IPS-11a (cell line): Measurements from ENCODE around the gene MIAT.
"Not testable (repeated sequence)": the region's sequence is repeated elsewhere in the genome, so short reads cannot be mapped to it uniquely, and the experiment has no call there.

ENCODE experiments used
- H3K4me3 ChIP-seq: one replicate; pipeline ENCODE4 v1.5.1; 2013; ENCODE audit warnings: low read depth, low read length, control low read depth

MIAT gene

DNA sequence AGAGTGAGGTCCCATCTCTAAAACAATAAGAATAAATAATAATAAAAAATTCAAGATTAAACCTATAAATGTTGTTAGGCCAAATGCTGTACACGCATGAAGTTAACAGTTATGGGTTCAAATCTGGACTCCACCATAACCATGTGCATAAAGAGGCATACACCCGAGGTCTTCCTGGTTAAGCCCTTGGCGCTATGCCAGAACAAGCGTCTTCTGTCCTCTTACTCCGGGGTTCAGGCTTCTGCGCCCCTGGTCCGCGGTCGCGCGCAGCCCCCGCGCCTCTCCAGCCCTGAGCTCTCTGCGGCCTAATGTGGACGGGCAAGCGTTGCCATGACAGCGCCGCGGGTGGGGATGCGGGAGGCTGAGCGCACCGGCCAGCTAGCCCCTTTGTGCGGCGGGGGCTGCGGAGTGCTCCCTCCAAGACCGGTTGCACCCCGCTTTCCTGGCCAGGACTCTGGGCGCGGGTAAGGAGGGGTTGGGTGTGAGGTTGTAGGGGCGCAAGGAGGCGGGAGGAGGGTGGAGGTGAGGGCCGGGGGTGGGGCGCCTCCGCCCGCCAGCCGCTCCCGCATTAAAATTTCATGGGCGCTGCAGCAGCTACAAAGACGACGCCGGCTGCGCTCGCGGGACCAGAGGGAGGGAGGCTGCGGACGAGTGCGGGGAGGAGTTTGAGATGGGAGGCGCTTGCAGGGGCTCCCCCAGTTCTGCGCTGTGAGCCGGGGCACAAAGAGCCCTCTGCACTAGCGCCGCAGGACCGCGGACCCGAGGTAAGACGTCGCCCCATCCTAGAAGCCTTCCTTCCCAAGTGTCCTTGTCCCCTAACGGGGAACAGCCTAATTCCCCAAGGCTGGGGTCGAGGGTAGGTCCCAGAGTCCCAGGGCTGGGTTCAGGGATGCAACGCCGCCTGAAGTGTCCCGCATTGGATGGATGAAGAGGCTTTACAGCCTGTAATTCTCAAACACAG, at the start of gene MIAT:
TSS of gene MIAT (plus strand) at position 698 of the 961 bp plus-strand sequence.
- H3K4me3 ChIP-seq, result peak within 1 kb of the TSS; percentile 78

DNA sequence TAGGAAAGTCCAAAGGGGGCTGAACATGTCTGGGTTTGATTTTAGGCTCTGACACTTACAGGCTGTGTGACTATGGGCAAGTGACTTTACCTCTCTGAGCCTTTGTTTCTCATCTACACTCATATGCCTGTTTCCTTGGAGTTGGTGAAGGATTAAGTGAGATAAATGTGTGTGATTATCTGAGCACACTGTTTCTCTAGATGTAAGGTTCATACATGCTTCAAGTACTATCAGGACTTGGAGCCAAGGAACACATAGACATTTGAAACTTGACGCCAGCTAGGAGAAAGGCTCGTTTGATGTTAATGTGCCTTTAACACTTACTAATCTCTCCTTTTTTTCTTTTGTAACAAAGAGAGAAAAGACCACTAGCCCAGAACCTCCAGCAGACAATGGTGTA, 49.3 kb upstream of the MIAT start:
- no peak overlapping the region for H3K4me3 ChIP-seq

DNA sequence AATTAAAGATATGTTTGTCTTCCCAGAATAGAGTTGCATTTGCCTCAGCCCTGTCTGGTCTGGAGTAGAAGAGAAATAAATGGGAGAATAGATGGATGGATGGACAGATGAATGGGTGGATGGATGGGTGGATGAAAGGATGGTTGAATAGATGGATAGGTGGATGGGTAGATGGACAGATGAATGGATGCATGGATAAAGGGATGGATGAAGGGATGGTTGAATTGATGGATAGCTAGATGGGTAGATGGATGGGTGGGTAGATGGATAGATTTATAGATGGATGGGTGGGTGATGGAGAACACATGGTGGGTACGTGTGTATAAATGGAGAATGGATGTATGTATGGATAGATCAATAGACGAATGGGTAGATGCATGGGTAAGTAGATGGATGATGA, 48.1 kb upstream of the MIAT start:
- no peak overlapping the region for H3K4me3 ChIP-seq

DNA sequence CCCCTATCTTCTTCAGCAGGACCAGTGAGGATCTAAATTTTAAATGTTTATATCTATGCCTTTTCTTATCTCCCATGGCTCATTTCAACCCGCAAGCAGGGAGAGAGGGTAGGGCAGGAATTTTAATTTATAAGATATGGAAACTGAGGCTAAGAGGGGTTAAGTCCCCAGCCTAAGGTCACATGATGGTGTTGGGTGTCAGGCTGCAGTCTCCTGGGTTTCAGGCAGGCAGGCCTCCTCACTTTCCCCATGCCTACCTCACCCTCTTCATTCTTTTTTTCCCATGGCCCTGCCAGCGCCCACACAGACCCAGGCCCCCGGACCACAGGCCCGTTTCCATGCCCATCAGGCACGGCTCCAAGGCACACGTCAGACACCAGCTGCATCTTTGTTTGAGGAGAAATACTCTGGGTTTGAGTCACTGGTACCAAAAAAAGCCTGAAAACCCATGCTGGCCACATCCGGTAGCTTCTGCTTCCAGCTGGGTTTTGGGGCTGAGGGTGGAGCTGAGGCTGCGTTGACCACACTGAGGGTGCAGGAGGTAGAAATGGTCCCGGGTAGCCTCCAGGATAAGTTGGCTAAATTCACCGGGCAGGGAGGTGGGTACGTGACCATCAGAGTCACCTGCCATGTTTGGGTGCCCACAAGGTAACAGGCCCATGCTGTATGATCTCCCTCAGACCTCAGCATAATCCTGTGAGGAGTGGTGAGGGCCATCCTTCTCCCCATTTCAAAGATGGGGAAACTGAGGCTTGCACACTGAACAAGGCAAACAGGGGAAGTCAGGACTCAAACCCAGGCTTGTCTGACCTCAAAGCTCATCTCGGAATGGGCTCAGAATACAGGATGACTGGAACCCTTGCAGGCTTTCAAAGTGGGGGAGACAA, 47.1 kb upstream of the MIAT start:
- no peak overlapping the region for H3K4me3 ChIP-seq

DNA sequence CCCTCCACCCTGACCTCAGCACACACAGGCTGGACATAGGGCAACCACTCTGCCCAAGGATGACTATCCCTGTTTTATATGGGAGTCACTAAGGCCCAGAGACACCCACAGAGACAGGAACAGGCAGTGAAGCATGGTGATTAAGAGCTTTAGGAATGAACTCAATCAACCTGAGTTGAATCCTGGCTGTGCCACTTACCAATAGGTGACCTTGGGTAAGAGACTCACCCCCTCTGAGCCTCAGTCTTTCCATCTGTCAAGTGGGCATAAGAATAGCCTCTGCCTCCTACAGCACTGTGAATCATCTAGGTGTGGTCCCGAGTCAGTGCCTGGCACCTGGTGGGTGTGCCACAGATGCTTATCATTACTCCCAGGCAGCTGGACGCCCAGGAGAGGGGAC, 46.4 kb upstream of the MIAT start:
- no peak overlapping the region for H3K4me3 ChIP-seq

DNA sequence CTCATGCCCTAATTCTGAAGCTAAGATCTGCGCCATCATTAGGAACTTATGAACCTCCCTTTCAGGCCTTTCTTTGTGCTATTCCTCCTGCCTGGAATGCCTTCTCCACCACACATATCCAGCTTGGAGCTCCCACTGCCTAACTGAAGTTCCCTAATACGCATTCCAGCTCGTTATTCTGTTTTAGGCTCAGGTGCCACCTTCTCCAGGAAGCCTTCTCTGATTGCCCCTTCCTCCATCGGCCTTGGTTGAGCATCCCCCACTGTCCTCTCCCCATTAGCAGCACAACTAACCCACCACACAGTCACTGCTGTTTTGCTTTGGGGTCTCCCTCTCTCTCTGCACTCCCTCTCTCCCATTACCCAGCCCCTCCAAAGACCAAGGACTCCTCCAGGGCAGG, 44.7 kb upstream of the MIAT start:
- H3K4me3 ChIP-seq, result no peak overlapping the region

DNA sequence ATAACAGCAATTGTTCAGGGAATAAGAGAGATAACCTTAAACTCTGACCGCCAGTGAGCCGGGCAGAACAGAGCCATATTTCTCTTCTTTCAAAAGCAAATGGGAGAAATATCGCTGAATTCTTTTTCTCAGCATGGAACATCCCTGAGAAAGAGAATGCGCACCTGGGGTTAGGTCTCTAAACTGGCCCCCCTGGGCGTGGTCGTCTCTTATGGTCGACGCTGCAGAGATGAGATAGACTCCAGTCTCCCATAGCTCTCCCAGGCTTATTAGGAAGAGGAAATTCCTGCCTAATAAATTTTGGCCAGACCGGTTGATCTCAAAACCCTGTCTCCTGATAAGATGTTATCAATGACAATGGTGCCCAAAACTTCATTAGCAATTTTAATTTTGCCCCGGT, 43.6 kb upstream of the MIAT start:
- H3K4me3 ChIP-seq, result not testable (repeated sequence)

DNA sequence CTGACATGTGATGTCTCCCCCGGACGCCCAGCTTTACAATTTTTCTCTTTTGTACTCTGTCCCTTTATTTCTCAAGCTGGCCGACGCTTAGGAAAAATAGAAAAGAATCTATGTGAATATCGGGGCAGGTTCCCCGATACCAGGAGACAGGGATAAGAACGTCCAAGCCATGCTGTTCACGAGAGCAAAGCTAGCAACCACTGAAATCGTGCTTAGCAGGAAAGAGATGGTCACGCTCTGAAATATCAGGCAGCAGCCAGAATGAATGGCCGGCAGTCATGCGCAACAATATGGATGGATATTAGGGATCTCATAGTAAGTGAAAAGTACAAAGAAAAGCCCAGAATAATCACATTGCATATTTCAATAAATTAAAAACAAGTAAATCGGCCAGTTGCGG, 43.1 kb upstream of the MIAT start:
- H3K4me3 ChIP-seq, result no peak overlapping the region

DNA sequence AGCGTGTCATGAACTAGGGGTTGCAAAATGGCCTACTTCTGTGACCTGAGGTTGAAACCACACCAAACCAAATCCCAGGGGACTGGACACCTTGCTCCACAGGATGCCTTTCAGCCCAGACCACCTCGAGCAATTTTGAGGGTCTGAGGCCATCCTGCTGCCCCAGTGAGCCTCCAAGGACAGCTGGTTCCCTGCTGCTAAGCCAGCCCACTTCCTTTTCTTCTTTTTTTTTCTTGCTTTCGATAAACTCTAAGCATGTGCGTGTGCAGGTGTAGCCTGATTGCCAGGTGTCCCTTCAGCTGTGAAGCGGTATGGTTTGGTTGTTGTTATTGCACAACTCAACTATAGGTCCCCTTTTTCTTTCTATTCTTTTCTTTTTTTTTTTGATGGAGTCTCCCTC, 42.2 kb upstream of the MIAT start:
- no peak overlapping the region for H3K4me3 ChIP-seq

DNA sequence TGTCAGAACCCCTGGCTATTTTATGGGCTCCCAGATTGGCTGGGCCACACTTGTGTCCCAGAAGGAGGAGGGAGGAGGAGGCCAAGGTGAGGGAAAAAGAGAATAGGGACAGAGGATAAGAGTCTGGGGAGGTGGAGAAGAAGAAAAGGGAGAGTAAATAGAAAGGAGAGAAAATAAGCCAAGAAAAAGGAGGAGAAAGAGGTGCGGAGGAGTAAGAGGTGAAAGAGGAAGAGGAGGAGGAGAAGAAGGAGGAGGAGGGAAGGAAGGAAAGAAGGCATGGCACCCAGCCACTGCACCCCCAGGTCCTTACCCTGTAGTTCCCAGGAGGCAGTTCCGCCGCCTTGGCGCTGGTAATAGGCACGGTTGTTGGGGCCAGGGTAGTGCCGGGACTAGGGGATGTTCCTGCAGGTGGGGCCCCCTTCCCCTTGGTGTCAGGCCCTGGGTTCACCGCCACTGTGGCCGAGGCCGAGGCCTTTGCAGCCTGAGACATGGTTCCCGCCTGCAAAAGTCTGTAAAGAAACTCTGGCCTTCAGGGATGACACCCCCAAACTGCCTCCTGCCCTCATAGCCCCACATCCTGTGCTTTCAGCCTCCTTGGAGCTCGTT, 41.5 kb upstream of the MIAT start:
- no peak overlapping the region for H3K4me3 ChIP-seq

DNA sequence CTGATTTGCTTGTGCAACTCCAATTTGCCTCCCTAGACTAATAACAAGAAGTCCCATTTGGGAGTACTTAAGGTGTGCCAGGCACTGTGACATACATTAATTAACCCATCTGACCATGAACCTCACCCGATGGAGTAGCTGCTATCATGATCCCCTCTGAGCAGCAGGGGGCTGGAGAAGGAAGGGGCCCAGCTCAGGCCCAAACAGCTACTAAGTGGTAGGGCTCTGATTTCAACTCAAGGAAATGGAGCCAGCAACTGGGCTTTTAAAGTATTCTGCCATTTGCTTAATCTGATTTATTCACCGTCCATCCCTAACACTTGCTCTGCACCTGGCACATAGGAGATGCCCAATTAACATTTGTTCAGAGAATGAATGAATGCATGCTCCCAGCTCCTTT, 40.7 kb upstream of the MIAT start:
- H3K4me3 ChIP-seq, result no peak overlapping the region

DNA sequence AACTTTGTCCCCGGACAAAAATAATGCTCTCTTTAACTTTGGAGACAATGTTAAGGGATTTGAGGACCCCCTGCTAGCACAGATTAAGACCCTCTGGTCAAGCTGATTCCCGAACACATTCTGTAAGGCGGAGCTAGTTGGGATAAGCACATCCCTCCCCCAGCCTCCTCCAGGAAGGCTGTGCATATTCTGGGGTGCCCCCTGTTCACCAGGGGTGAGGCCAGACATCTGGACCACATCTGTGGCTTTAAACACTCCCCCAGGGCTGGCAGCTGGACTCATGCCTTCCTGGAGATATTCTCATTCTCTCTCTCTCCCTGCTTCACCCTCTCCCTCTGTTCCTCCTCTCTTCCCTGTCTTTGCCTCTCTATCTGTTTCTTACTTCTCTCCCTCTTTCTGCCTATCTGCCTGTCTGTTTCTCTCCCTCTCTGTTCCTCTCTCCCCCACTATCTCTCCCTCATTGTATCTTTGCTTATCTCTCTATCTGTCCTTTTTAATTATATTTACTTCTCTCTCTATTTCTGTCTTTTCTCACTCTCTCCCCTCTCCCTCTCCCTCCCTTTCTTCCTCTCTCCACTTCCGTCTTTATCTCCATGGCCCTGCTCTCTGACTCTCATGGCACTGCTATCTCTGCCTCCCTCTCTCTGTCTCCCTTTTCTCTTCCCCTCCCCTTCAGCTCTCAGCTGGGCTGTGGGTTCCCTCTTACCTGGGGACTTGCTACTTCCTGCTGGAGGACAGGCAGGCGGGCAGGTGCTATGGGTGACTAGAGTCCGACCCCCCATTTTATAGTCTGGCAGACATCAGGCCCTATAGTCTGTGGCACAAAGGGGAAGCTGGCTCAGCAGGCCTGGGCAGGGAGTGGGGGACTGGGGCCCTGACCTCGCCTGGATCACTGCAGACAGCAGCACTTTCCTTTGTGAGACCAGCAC, 39.9 kb upstream of the MIAT start, which contains the start of gene CRYBB1:
TSS of gene CRYBB1 (minus strand) at position 757 of the 929 bp plus-strand sequence. CDS start 1,708 bp downstream, outside the sequence.
- H3K4me3 ChIP-seq, result no peak within 1 kb of the TSS

DNA sequence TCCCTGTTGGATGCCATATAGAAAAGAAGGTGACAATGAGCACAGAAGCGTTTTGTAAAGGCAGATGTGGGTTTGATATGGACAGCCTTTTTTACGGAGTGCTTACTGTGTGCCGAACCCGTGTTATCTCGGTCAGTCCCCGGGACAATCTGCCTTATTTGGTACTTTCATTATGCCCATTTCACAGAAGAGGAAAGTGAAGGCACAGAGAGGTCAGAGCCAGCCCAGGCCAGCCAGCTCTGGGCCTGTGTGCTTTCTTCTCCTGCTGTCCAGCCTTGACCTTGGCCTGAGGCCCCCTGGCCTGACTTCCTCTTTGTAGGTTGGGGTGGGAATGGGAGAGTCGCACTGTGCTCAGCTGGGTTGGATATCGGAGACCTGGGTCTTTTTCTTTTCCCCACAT, 38.9 kb upstream of the MIAT start:
- H3K4me3 ChIP-seq, result no peak overlapping the region

DNA sequence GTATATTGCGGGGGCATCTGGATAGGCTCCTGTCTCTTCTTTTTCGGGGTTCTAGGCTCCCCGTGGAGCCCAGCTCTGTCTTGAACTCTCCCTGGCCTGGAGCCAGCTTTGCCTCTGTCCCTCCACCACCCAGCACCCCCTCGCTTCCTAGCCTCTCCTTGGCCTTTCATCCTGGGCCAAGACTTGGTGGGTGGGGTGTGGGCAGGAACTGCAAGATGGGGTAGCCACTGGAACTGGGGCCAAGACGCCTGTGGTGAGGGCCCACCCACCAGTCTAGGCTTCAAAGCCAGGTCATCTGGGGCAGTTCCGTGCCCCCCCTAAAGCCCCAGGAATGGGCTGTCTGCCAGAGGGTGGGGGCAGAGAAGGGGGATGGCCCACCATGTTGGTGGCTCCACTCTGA, 37.9 kb upstream of the MIAT start:
- H3K4me3 ChIP-seq, result no peak overlapping the region

DNA sequence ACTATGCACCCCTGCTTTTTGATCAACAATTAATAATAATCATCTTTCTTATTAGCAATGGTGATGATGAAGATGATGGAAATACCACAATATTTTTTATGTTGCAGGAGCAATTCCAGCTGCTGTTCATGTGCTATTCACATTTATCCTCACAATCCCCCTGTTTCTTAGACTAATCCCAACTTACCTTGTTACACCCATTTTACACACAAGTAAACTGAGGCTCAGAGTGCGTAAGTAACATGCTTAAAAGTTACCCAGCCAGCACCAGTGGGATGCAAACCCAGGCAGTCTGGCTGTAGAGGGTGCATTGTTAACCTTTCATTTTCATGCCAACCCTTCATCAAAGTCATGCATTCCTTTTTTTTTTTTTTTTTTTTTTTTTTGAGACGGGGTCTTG, 37.2 kb upstream of the MIAT start:
- H3K4me3 ChIP-seq, result no peak overlapping the region

DNA sequence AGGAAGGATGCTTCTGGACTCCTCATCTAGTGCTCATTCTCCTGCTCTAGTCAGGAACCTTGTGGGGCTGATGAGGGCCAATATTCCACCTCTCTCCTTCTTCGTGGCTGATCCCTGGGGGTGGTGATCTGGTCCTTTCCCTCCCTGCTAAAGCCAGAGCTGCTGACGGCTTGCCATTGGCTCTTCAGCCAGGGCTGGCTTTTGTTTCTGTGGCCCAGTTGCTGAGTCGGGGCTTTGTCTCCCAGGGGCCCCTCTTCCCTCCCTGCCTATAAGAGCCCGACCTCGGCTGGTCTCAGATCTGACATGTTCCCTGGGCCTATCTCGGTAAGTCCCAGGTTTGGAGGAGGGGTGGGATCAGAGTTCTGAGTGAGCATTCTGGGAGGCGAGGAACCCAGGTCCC, 35.7 kb upstream of the MIAT start, which contains the start of gene CRYBA4:
TSS of gene CRYBA4 (plus strand) at position 301 of the 400 bp plus-strand sequence. CDS start 634 bp downstream, outside the sequence.
- H3K4me3 ChIP-seq, result no peak within 1 kb of the TSS

DNA sequence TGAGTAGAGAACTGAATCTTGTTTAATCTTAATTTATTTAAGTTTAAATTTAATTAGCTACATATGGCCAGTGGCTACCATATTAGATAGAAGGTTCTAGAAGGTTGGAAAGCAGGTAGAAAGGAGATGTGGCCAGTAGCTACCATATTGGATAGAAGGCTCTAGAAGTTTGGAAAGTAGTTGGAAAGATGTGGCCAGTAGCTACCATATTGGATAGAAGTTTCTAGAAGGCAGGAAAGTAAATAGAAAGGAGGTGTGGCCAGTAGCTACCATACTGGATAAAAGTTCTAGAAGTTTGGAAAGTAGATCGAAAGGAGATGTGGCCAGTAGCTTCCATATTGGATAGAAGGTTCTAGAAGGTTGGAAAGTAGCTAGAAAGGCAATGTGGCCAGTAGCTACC, 33.4 kb upstream of the MIAT start:
- no peak overlapping the region for H3K4me3 ChIP-seq

DNA sequence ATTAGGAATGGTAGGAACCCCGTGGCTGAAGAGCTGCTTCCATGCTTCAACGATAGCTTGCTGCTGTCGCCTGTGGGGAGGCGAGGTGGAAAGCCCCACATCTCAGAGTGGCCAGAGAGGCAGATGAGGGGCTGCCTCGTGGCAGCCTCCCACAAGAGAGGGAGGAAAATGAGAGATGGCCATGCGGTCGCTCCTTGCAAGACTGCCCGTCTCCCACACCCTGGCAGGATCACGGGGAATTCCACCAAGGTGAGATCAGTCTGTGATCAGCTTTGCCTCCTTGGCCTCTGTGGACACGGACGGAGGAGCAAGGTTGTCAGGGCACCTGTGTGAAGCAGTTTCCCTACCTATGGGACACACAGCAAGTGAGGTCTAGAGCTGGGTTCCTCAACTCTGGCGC, 32.6 kb upstream of the MIAT start:
- H3K4me3 ChIP-seq, result no peak overlapping the region

DNA sequence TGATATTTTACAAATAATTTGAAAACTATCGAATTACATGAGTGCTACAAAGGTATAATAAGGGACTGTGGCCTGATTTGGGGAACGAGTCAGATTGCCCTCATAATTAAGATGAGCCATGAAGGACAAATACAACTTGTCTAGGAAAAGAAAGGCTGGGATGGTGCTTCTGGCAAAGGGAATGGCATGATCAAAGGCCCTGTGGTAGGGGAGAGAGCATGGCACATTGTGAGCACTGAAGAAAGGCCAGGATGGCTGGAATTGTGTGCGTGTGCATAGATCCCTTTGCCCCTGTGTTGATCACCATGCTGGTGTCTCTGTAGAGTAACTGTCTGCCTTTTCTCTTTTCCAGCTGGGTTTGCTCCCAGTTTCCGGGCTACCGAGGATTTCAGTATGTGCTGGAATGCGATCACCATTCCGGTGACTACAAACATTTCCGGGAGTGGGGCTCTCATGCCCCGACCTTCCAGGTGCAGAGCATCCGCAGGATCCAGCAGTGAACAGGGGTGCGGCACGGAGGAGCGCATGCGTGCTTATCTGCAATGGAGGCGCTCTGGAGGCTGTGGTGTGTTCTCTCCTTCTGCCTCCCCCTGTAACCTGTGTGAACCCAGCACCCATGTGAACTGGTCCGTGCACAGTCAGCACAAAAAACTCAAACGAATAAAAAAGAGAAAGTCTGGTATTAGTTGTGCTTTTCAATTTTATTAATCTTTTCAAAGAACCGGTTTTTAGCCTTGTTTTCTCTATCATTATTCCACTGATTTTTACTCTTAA, 27.2 kb upstream of the MIAT start:
- H3K4me3 ChIP-seq, result no peak overlapping the region
